ENCODE data around the gene CPLX3.
A peak's percentile ranks its signal among the peaks of the same experiment; 100 is the strongest.

The CPLX3 gene

DNA sequence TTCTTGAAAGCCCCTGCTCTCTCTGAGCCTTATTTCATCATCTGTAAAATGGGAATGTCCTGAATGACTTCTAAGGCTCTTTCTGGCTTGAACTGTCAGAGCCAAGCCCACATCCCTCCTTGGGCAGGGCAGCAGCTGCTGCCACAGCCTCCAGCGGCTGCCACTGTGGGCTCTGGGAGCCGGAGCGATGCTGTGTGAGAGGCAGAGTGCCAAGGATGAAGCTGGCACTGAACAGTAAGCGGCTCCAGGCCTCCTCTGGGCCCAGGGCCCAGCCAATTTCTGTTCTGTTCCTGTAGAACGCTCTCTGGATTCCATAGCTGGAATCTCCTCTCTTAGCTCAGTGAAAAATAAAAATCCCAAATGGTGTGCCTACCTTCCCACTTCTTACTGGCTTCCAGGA is 4.4 kb downstream of the CPLX3 start:
- no peak for DNase-seq

DNA sequence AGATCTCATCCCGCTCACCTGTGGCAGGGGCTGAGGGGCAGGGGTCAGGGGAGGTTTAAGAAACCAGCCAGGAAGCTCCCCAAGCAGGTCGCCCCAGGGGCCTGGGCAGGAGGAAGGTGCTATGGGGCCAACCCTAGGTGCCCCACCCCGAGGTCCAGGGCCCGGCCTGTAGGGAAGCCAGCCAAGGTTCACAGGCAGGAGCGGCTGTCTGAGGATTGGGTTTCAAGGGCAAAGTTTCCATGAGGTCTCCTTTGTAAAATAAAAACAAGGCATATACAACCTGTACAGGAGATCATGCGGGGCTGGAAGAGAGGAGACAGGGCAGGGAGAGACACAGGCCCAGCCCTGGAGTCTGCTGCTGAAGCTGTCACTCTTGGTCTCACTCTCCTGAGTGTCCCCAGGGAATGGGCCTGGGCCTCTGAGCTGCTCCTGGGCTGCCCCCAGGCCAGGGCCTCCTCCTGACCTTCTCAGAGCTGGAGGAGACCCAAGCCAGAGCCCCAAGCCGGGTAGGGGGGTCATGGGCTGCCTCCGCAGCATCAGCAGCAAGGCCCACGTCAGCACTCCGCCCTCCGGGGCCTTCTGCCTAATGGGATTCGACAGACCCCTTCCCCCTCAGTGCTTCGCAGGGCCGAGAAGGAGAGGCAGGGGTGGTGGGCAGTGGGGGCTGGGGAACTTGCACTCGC is 5.5 kb downstream of the CPLX3 start:
- no peak for DNase-seq

DNA sequence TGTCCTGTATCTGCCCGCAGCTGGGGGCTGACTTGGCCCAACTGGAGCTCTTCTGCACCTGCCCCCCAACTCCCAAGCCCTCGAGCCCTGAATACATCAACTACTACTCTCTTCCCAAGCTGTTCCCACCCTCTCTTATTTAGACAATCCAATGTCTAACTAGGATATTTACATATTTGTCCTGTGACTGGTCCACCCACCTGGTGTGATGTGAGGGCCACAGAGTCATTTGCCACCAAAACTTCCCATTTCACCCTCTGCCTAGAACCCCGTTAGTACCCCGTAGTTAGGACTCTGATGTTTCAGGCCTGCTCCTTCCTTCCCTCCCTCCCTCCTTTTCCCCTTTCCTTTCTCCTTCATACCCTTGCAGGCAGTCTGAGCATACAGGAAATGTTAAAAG is 6.4 kb downstream of the CPLX3 start:
- no peak for DNase-seq

DNA sequence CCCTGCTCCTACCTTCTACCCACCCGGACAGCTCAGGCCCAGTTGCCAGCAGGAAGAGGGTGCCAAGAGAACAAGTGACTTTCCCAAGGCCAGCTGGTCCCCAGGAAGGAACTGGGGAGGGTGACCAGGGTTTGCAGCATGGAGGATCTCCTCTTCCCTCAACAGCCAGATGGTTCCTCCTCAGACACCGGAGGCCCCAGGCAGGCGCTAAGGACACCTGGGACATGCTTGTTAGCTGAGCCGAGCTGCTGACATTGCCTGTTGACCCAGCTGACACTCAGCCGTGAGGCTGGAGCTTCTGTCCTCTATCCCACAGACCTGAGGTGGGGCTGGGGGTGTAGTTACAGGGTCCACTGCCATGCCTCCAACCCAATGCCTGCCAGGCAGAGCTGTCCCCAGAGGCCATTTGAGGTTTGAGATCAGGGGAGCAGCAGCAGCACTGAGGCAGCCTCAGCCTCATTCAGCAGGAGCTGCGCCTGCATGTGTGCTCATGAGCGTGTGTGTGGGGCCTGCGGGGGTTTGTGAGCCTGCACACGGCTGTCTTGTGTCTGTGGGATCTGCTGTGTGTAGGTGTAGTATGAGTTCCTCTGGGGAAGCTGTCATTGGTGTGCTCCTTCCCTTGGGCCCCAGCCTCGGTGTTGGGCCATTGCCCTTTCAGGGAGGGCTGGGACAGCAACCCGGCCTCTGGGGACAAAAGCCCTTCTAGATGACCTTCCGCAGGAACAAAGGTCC is 7.1 kb downstream of the CPLX3 start:
- no peak for DNase-seq

DNA sequence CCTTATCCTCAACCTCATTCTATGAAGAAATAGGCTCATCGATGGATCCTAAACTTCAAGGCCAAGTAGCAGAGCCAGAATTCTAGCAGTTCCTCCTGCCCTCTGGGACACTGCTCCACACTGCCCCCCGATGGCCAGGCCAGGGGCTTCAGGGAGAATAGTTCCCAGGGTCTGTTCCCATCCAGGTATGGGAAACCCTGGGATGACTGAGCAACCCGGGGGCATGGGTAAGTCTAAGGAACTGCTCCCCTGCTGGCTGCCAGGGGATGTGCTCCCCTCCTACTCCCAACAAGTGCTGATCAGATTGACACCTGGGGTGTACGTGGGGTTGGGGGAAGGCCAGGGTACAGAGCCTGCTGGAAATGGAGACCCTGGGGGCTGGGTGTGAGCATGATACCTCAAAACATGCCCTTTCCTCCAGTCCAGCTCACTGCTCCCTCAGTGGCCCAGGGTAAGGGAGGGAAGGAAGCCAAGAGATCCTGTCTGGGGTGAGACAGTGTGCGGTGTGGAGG is 8.9 kb downstream of the CPLX3 start:
- DNase-seq, result peak; percentile 26

DNA sequence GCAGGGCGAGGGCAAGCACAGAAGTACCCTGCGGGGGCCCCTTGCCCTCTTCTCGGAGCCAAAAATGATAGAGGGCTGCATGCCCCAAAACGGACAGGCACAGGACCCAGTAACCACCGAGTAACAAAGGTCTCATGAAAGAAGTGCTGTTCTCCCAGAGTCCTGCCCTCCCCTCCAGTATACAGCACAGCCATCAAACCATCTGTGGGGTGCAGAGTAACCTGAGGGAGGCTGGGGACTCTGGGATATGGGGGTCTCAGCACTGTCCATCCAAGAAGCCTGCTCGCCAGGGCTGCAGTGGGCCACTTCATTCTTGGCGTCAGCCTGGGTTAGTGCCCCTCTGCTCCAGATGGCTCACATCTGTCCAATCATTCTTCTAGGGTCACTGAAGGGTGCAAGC is 10.4 kb downstream of the CPLX3 start:
- no peak for DNase-seq

DNA sequence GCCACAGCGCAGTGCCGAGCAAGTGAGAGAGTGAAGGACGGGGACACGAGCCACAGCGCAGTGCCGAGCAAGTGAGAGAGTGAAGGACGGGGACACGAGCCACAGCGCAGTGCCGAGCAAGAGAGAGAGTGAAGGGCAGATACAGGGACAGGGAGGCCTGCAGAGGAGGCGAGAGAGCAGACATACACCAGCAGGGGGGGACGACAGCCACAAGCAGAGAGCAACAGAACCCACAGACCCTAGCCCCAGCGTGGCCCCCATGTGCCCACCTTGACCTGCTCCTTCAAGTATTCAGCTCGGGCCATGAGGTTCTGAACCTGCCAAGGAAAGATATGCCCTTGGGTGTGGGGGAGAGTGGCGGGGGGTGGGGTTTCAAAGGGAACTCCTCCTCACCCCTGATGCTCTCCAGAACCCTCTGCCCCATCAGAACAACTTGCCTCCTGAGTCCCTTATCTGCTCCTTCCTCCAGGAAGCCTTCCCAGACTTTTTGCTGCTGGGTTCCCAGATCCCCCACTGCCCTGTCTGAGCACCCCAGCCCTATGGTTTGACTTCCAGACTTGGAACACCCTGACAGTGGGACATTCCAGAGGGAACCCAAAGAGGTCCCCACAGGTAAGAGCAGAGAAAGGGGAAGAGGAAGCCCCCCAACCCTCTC is 11.2 kb downstream of the CPLX3 start:
- no peak for DNase-seq

DNA sequence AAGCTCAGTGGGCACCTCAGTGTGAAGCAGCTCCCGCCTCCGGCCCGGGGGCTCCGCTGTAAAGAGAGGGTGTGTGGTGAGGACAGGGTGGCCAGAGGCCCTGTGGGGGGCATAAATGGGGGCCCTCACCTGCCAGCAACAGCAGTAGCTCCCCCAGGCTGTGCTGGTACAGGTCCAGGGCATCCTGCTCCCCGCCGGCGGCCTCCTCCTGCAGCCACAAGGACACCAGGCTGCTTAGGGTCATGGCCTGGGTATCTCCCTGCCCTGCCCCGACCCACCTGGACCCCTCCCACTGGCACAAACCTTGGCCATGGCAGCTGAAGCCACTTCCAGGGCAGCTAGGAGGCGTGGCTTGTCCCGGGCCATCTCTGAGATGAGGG is 11.7 kb downstream of the CPLX3 start:
- DNase-seq, result no peak

DNA sequence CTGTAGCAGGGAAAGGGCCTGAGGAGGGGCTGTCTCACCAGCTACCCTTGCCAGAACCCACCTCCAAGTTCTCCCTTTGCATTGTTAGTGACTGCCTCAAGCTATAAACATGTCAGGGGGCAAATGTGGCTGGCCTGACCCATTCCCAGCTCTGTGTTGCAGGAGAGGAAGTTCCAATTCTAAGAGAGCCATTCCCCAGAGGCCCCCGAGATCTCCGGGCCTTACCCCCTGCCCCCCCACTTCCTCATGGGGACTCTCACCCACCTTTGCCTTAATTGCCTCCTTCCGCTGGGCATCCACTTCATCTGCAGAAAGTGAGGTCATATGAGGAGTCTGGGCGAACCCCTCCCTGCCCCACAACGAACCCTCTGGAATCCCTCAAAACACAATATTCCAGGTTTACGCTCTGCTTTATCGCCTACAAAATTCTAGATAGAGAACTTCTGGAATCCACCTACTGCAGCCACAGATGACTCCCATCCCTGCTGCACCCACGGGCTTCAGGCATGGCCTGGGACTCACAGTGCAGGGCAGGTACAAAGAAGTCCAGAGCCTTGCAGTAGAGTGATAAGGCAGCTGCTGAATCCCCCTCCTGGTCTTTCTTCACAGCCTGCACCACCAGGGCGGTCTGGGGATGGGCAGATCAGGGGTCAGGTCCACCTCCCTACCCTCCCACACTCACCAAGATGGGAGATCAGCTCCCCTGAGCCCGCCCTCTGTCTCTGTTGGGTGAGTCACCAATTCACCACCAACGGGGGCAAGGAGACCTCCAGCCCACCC is 12.5 kb downstream of the CPLX3 start:
- no peak for DNase-seq

DNA sequence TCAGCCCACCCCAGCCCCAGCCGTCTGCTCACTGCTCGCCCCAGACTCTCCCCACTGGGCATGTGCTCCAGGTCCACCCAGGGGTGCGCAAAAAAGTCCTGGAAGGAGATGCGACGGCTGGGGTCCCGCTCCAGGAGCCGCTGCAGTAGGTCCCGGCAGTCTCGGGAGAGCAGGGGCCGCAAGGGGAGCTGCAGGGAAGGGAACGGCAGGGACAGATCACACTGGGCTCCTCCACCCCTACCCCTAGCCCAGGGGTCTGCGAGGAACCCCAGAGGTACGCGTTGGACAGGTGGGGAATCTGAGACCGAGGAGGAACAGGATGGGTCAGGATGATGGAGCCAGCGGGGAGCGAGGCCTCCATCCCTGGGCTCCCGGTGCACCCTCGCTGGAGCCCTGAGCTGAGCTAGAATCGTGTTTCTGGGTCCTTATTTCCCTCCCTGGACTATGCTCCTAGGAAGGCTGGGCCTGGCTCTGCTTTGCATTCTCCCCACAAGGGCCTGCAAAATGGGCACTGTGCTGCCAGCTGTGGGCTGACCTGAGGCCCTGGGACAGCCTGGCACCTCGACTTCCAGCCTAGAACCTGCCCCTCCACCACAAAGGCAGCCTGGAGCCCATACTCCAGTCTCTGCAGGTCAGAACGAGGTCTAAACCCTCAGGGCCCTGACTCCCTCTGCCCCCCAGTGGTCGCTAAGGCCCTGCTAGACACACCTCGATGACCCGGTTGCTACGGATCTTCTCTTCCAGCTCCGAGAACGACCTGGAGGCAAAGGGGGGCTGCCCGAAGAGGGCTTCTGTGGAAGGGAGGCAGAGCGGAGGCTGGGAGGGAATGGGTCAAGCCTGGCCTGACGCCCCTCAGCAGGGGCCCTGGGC is 13.3 kb downstream of the CPLX3 start:
- DNase-seq, result no peak

DNA sequence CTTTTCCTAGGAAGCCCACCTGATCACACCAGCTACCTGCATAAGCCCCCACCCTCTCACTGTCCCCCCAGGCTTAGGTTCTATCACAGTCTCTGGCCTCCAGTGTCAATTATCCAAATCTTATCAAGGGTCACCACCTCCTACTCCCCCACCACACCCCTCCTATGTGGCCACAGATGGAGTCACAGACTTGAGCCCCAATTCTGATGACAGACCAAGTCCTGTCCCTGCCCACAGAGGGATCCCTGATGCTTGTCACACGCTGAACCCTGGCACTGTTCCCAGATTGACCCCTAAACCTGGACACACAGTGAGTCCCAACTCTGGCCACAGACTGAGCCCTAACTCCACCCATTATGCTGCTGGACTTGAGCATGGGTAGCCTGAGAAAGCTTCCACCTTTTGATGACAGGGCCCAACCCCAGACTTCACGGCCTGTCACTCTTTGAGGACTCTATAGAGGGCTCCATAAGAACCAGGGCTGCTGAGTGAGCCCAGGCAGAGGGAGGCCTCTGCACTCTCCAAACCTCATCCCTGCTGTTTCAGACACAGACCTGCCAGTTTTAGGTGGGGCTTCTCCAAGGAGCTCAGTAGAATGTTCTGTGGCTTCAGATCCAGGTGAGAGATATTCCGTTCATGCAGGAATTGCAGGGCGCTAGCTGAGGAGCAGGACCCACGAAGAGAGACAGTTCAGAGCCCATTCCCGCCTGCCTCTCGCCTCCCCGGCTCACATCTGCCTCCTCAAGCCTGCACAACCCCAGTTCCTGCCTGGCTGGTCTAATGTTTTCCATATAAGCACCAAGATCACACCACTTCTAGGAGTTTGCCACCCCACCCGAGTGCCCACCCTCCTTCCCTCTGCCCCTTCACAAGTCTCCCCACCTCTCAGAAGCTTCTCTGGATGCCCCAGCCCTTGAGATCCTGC is 14.7 kb downstream of the CPLX3 start:
- DNase-seq, result no peak

DNA sequence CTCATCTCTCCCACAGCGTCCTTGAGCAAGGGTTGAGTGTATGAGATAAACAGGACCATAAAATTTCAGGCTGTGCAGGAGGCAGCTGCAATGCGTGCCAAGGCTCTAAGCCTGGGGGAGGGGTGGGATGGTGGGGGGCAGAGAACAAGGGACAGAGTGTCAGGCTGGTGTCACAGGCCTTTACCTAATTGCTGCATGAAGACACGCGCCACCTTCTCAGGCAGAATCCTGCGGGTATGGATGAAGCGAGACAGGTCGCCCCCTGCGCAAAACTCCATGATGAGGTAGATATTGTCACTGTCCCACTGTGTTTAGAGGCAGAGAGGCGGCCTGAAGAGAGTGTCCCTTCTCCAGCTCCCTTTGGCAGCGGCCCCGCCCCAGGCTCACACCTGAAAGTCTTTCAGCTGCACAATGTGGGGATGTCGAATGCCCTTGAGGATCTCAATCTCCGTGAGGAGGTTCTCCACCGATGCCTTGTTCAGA is 15.5 kb downstream of the CPLX3 start:
- DNase-seq, result no peak

DNA sequence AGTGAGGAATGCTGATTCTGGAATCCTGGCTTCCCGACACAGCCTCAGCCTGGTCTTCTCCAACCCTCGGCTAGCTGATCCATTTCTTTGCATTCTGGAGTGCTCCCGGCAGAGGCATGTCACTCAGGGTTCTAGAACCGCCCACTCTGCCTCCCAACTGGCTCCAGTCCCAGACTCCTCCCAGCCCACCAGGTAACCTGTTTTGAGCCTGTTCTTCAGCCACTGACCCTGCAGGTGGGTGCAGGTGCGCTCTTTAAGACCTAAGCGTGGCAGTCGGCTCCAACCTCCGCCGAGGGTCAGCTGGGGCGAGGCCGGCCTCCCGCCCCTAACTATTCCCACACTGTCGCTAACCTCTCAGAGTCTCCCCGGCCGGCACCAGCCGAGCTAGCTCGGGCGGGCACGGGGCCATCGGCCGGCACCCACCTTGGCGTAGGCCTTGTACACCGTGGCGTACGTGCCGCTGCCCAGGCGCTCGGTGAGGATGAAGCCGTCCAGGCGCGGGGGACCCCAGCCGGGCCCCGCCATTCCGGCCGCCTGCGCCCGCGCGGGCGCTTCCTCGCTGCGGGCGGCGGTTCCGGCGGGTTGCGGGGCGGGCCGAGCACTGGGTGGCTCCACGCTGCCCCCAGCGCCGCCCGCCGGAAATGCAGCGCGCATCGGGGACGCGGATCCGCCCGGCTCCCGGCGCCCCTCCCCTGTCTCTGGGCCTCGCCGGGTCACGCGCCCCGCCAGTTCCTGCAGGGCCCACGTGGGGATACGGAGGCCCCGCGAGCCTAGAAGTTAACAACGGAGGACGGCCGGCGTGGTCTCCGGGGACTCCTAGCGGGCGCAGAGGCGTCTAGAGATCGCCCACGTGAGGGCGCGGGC is 16.4 kb downstream of the CPLX3 start, which contains the start of gene ULK3:
Gene ULK3 (minus strand): TSS at position 576 of the 864 bp plus-strand sequence. CDS start 51 bp downstream, at position 525.
- DNase-seq, result peak; percentile 91

DNA sequence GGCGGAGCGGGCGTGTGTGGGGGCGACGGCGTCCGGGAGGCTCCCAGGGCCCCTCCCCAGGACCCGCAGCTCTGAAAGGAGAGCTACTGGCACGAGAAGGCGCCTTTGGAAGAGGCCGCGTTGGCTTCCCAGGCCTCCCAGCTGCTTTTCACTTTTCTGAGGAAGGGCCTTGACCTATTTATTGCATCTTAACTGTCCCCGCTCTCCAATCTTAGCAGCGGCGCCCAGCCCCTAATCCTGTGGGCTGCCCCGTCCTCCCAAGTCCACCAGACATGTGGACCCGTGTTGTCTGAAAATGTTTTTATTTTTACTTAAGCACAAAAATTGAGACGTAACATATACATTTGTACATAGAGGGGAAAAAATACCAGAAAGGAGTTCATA is 17.0 kb downstream of the CPLX3 start:
- no peak for DNase-seq

DNA sequence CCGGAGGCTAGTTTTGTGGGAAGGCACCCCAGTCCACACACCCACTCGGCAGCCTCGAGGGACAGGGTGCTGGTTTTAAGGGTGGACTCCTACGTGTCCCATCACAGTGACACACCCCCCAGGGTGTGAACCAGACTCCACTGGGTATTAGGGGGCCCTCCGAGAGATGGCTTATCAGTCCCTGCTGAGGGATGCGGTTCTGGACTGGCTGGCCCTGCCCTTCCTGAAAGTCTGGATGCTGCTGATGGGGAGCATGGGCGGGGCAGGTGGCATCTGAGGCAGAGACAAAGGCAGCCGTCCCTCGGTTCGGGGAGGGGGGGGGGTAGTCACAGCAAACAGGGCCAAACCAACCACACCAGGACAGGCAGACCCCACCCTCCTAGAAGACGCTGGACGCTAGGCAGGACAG is 17.5 kb downstream of the CPLX3 start:
- no peak for DNase-seq

DNA sequence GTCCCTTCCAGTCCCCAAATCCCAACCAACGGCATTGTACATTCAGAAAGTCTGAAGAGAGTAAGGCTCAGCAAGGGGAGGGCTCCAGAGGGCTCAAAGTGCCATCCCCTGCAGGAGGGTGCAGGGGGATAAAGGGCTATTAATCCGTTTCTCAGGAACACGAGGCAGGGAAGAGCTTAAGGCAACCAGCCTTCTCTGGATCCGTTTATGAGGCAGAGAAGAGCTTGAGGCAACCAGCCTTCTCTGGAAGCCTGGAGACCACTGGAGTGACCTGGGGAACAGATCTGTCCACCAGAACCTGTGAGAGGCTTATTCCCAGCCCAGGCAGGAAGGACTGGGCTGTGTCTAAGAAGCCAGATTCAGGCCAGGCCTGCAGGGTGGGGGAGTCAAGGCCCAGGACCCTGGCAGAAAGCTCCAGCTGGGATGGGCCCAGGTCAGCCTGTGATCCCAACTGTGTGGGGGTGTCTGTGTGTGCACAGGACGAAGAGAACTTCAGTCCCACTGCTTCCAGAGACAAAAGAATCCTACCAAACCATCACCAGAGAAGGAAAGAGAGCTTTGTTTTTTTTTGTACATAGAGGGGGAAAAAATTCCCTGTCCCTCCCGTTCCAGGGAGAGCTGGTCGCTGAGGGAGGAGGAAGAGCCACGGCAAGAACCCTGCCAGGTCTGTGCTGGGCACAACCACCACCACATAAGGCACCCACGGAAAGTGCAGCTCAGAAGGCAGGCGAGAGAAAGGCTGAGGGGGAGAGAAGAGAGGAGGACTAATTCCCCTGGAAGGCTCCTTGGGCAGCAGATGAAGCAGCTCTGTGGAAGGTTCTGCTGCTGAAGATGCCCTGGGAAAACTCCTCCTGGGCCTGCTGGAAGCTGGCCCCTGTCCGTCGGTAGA is 18.1 kb downstream of the CPLX3 start:
- no peak for DNase-seq

DNA sequence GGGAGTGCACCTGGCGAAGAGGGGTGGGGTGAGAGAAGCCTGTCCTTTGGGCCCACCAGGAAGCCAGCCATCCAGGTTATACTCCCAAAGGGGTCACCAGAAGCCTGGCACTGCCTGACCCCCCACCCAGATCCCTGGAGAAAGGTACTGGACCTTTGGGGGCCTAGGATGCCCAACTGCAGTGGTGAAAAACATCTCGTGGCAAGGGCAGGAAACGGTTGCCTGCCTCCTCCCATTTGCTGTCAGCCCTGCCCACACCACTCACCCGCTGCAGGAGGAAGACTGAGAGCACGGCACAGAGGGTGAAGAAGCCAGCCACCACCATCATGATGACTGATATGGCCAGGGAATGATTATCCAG is 18.8 kb downstream of the CPLX3 start:
- peak; percentile 31 for DNase-seq

DNA sequence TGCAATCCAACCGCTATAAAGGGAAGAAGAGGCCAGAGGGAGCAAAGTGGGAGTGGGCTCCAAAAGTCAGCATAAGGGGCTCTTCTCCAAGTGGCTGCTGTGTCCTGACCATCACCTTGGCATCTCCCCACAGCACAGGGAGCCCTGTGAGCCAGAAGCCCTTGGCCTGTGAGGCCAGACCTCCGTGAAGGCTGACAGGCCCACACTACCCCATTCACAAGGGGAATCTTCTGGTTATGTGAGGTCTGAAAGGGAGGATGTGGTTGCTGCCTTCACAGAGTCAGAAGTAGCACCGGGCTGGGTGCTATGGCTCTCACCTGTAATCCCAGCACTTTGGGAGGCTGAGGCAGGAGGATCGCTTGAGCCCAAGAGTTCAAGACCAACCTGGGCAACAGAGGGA is 19.2 kb downstream of the CPLX3 start:
- DNase-seq, result no peak

DNA sequence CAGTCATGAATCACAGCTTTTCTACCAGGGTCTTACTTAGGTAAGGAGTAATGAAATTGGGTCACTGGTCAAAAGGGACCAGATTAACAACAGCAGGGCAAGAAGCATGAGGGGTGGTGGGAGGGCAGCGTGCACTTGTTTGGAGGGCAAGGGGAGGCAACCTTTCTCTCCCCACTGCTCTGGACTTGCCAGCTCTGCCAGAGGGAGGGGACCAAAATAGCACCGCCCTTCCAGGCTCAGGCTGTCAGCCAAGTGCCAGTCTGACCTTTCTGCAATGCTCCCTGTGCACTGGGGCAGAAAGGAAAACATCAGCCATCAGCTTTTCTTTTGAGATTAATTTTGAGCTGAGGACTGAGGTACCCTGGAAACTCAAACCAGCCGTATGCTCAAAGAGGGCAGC is 21.0 kb downstream of the CPLX3 start:
- no peak for DNase-seq

Measured in effector CD4-positive, alpha-beta T cell (primary cell).